Measurements from ENCODE around the gene C16orf90. TPM values are rescaled to one million over a fixed set of nuclear protein-coding genes. Genes with fewer than 3 reads are reported as not detected.

The C16orf90 gene
- polyA plus RNA-seq, 1 experiment = not detected

DNA sequence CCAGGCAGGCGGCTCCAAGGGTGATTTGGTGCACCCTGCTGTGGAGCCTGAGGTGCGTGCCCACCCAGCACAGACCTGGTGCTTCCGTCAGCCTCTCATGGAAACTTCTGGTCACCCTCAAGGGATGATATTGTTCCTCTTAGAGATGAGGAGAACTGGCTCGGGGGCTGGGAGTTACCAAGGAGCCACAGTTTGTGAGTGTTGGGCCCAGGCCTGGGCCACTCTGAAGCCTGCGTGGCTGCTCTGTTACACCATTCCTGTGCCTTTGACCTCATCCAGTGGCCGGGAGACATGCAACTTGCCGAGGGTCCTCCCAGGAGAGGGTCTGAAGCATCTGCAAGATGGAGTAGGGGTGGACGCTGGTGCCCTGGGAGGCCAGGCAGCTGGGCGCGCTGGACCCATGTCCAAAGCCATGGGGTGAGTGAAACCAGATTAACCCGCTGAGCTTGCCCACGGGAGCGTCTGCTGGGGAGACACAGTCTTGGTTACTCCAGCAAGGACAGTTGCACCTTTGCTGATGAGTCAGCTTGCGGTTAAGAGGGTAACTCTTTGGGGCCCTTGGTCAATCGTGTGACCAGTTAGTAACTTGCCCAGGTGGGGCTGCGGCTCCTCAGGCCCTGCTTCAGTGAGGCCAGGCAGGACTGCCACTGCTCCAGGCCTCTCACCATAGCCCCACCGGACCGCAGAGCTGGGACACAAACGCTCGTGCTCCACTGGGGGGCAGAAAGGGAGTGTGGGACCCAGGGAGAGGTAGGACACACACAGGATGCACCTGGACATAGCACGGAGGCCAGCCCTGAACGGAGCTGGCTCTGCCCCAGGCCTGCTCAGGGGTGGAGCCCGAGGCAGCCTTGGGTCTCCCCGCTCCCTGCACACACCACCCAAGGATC lies 7.5 kb downstream of the C16orf90 start:
- peaks cover 38% of the 10 kb centered on the region for H3K36me3 ChIP-seq (ENCODE audit: control insufficient read depth, insufficient read depth, low read length)
- TF ChIP-seq, protein P1, sequence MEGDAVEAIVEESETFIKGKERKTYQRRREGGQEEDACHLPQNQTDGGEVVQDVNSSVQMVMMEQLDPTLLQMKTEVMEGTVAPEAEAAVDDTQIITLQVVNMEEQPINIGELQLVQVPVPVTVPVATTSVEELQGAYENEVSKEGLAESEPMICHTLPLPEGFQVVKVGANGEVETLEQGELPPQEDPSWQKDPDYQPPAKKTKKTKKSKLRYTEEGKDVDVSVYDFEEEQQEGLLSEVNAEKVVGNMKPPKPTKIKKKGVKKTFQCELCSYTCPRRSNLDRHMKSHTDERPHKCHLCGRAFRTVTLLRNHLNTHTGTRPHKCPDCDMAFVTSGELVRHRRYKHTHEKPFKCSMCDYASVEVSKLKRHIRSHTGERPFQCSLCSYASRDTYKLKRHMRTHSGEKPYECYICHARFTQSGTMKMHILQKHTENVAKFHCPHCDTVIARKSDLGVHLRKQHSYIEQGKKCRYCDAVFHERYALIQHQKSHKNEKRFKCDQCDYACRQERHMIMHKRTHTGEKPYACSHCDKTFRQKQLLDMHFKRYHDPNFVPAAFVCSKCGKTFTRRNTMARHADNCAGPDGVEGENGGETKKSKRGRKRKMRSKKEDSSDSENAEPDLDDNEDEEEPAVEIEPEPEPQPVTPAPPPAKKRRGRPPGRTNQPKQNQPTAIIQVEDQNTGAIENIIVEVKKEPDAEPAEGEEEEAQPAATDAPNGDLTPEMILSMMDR (IDR thresholded peaks at IDR 0.05; ENCODE audit: insufficient read depth, low read depth, low read length) = no peak
- DNase-seq (ENCODE audit: low read depth) = no peak
- H3K4me3 ChIP-seq (ENCODE audit: low read depth, low read length) = no peak overlapping the region
- POLR2A ChIA-PET = no interaction called here
- no peaks in the 10 kb centered on the region for H3K27me3 ChIP-seq (ENCODE audit: control insufficient read depth, insufficient read depth, low read length)
- CTCF ChIA-PET = no interaction called here

DNA sequence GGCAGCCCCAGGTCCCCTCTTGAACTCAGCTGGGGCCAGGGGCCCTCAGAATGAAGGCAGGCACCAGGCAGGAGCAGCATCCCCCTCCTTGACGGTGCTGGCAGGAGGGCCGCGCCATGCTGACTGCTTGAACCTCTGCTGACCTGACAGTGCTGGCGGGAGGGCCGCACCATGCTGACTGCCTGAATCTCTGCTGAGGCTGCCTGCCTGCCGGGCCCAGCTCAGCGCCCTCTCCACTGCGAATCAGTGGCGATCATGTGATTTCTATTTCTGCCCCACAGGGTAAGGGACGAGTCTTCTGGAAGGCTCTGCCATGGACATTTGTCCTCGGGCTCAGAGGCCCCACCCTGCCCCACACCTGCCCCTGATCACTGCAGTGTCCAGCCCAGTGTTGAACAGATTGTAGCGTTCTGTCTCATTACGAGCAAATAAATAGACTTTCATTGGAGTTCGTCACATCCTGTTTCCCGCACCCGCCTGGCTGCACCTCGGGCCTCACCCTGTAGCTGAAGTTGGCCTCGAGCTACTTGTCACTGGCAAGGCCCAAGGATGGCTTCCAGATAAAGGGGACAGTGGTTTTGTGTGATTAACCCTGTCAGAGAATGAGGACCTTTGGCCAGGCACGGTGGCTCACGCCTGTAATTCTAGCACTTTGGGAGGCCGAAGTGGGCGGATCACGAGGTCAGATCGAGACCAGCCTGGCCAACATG lies 8.6 kb downstream of the C16orf90 start:
- peaks cover 42% of the 10 kb centered on the region for H3K36me3 ChIP-seq (ENCODE audit: control insufficient read depth, insufficient read depth, low read length)
- H3K27me3 ChIP-seq (ENCODE audit: control insufficient read depth, insufficient read depth, low read length) = no peaks in the 10 kb centered on the region
- CTCF ChIA-PET = interaction anchor here (1.5 kb wide), 1 partner anchor 14 kb away, joined by 3 read pairs; no protein-coding TSS in a partner anchor
- no peak for DNase-seq (ENCODE audit: low read depth)
- TF ChIP-seq, protein P1 (IDR thresholded peaks at IDR 0.05; ENCODE audit: insufficient read depth, low read depth, low read length) = no peak
- POLR2A ChIA-PET = no interaction called here
- H3K4me3 ChIP-seq (ENCODE audit: low read depth, low read length) = no peak overlapping the region

DNA sequence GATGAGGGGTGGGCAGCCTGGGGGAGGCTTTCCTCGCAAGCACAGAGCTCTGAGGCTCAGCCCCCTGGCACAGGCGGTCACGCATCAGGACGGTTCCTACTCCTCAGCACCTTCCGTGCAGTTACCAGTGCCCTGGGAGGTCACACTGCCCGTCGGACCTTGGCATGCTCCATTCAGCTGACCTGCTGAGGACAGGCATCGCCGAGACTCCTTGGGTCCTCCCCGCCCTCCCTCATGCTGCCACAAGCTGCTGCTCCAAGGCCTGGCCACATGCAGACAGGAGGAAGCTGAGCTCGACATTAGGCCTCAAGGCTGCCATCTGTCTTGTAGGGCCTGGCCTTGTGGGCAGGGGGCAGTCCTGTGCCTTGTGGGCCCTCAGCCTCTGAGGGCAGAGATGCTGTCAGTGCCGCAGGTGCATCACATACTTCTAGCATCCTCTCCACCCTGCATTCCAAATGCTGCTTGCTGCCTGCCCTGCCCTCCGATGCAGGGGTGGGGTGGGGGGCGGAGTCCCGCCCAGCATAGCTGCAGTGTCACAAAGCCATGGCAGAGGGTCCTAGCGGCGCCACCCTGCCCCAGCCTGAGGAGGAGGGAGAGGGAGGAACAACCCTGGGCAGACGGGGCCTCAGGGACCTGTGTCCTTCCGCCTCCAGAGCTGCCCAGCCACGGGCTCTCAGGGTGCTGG lies 9.3 kb downstream of the C16orf90 start:
- Histone ChIP-seq H3K27me3 (ENCODE audit: control insufficient read depth, insufficient read depth, low read length) (no peaks in the 10 kb centered on the region), H3K4me3 (ENCODE audit: low read depth, low read length) (no peak overlapping the region), H3K36me3 (ENCODE audit: control insufficient read depth, insufficient read depth, low read length) (peaks cover 48% of the 10 kb centered on the region)
- ChIA-PET POLR2A (no interaction called here), CTCF (interaction anchor here (1.5 kb wide), 1 partner anchor 14 kb away, joined by 3 read pairs; no protein-coding TSS in a partner anchor)
- DNase-seq (ENCODE audit: low read depth) = no peak
- TF ChIP-seq, protein P1 (IDR thresholded peaks at IDR 0.05; ENCODE audit: insufficient read depth, low read depth, low read length) = 0 out of 2 replicates have a peak, but pooled peaks have one; percentile 1

DNA sequence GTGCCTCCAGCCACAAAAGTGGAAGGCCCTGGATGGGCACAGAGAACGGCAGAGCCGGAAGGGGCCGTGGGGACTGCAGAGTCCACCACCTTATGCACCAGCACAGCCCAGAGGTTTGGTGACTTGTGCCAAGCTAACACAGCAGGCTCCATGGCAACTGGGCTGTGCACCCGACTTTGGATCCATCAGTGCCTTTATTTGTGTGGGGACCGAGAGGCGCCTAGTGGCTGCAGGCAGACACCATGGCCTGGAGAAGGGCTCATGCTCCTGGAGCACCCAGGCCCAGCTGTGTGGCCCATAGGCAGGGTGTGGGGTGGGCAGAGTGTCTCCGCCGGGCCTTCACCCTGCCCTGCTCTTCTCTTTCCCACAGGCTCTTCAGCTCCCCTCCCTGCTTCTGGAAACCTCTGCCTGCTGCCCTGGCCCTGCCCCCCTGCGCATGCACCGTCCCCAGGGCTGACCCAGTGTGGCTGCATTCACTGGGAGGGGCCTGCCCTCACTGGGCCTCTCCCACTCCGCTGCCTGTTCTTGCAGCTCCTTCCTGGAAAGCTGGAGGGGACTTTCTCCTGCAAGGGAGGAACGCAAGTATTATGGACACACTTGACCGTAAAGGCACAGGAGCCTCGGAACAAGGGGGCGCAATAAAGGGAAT lies 10.1 kb downstream of the C16orf90 start:
- H3K36me3 ChIP-seq (ENCODE audit: control insufficient read depth, insufficient read depth, low read length) = peaks cover 48% of the 10 kb centered on the region
- ChIA-PET CTCF (no interaction called here), POLR2A (no interaction called here)
- DNase-seq (ENCODE audit: low read depth) = no peak
- TF ChIP-seq, protein P1 (IDR thresholded peaks at IDR 0.05; ENCODE audit: insufficient read depth, low read depth, low read length) = no peak
- H3K27me3 ChIP-seq (ENCODE audit: control insufficient read depth, insufficient read depth, low read length) = no peaks in the 10 kb centered on the region
- no peak overlapping the region for H3K4me3 ChIP-seq (ENCODE audit: low read depth, low read length)

Measured in BJ (cell line).